ENCODE results near the gene ELOA. TPM values are rescaled to one million over a fixed set of nuclear protein-coding genes. Genes with fewer than 3 reads are reported as not detected.
A peak's percentile ranks its signal among the peaks of the same experiment; 100 is the strongest.

The ELOA gene
- total and polyA plus RNA-seq, 9 of the 15 experiments (the other 6 are each of a cell fraction or from before 2014, with no cell fraction given): 31.9 to 98.6 (median 61.3) TPM

DNA sequence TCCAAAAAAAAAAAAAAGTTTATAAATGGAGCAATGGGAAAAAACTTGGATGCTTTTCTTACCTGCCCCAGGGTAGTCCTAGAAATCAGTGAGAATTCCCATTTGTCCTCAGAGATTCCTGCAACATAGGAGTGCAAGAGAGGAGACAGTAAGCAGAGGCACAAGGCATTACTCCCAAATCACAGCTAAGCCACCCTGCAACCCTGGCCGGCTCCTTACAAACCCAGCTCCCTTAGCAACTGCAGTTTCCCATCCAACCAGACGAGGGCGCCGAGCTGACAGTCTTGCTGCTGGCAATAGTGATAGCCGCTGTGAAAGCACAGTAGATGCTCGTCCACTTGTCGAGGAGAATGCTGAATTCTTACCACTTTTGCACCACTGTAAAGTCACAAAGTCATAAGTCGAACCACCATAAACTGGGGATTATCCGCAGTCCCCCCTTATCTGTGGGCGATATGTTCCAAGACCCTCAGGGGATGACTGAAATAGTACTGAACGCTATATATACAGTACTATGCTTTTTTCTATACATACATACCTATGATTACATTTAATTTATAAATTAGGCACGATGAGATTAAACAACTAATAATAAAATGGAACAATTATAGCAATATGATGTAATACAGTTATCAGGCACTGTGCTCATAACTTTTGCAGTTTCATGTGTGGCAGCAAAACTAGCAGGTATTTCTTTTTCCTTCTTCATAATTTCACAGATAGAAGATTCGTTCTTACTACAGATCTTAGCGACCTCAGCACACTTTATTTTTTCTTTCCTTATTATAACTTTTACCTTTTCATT is 29.0 kb downstream of the ELOA start (continued):
- TF ChIP-seq NCOR1 (IDR thresholded peaks at IDR 0.05): no peak
- no peak for TF ChIP-seq KLF1 (tag; IDR thresholded peaks at IDR 0.05)
- no peak for TF ChIP-seq GTF2A2 (tag; IDR thresholded peaks at IDR 0.05)
- TF ChIP-seq TCF3 (CRISPR knock-in tag; IDR thresholded peaks at IDR 0.05): no peak
- TF ChIP-seq ZNF830 (CRISPR knock-in tag; IDR thresholded peaks at IDR 0.05): no peak
- no peak for TF ChIP-seq ZNF696 (CRISPR knock-in tag; conservative IDR thresholded peaks at IDR 0.05)
- peak; percentile 26 for TF ChIP-seq RBBP5 (IDR thresholded peaks at IDR 0.05; ENCODE audit: borderline replicate concordance, insufficient read depth, low read length, poor library complexity, severe bottlenecking)
- no peak for TF ChIP-seq IRF2 (CRISPR knock-in tag; IDR thresholded peaks at IDR 0.05)
- TF ChIP-seq ZNF121 (CRISPR knock-in tag; conservative IDR thresholded peaks at IDR 0.05): no peak
- no peak for TF ChIP-seq FOXJ3 (CRISPR knock-in tag; IDR thresholded peaks at IDR 0.05)
- TF ChIP-seq SREBF2 (CRISPR knock-in tag; IDR thresholded peaks at IDR 0.05): no peak
- TF ChIP-seq VEZF1 (CRISPR knock-in tag; IDR thresholded peaks at IDR 0.05): no peak; the same call in 1 of the 2 replicates
- no peak for TF ChIP-seq MEIS2 (IDR thresholded peaks at IDR 0.05; ENCODE audit: partially characterized antibody)
- no peak for TF ChIP-seq ZNF232 (CRISPR knock-in tag; IDR thresholded peaks at IDR 0.05)
- no peak for TF ChIP-seq RBM25 (IDR thresholded peaks at IDR 0.05; ENCODE audit: low read depth, low read length, severe bottlenecking)
- TF ChIP-seq, protein P1, sequence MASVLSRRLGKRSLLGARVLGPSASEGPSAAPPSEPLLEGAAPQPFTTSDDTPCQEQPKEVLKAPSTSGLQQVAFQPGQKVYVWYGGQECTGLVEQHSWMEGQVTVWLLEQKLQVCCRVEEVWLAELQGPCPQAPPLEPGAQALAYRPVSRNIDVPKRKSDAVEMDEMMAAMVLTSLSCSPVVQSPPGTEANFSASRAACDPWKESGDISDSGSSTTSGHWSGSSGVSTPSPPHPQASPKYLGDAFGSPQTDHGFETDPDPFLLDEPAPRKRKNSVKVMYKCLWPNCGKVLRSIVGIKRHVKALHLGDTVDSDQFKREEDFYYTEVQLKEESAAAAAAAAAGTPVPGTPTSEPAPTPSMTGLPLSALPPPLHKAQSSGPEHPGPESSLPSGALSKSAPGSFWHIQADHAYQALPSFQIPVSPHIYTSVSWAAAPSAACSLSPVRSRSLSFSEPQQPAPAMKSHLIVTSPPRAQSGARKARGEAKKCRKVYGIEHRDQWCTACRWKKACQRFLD (CRISPR knock-in tag; IDR thresholded peaks at IDR 0.05): no peak
- TF ChIP-seq BRCA1 (IDR thresholded peaks at IDR 0.05): no peak
- TF ChIP-seq BRCA1 (CRISPR knock-in tag; IDR thresholded peaks at IDR 0.05): no peak
- TF ChIP-seq, protein P2, sequence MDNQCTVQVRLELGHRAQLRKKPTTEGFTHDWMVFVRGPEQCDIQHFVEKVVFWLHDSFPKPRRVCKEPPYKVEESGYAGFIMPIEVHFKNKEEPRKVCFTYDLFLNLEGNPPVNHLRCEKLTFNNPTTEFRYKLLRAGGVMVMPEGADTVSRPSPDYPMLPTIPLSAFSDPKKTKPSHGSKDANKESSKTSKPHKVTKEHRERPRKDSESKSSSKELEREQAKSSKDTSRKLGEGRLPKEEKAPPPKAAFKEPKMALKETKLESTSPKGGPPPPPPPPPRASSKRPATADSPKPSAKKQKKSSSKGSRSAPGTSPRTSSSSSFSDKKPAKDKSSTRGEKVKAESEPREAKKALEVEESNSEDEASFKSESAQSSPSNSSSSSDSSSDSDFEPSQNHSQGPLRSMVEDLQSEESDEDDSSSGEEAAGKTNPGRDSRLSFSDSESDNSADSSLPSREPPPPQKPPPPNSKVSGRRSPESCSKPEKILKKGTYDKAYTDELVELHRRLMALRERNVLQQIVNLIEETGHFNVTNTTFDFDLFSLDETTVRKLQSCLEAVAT (IDR thresholded peaks at IDR 0.05): 0 out of 4 replicates have a peak, but pooled peaks of 1 of the 2 experiments have one; percentile 21
- TF ChIP-seq NR3C1 (CRISPR knock-in tag; IDR thresholded peaks at IDR 0.05): no peak
- peak; percentile 56 for TF ChIP-seq NEUROD1 (IDR thresholded peaks at IDR 0.05; ENCODE audit: borderline replicate concordance, low read depth, low read length, partially characterized antibody)
- TF ChIP-seq ZFX (CRISPR knock-in tag; IDR thresholded peaks at IDR 0.05): no peak

Measured in K562 (cell line).